ENCODE results near the gene AKAP12.

GRCh38 chr6:151385177-151385576 is 145.4 kb downstream of the AKAP12 start:
- TF ChIP-seq REST (IDR thresholded peaks at IDR 0.05; ENCODE audit: low read depth) (no peak), YY1 (IDR thresholded peaks at IDR 0.05; ENCODE audit: low read depth) (no peak), EP300 (IDR thresholded peaks at IDR 0.05; ENCODE audit: borderline replicate concordance) (no peak), TEAD4 (IDR thresholded peaks at IDR 0.05) (no peak), NFIC (IDR thresholded peaks at IDR 0.05) (no peak), TAF1 (IDR thresholded peaks at IDR 0.05; ENCODE audit: low read depth) (no peak), CREB1 (IDR thresholded peaks at IDR 0.05; ENCODE audit: low read depth) (no peak), FOXM1 (IDR thresholded peaks at IDR 0.05; ENCODE audit: borderline replicate concordance, low read depth) (no peak), RAD21 (IDR thresholded peaks at IDR 0.05; ENCODE audit: low read depth) (no peak), EGR1 (IDR thresholded peaks at IDR 0.05) (no peak), ZBTB7A (IDR thresholded peaks at IDR 0.05; ENCODE audit: low read depth) (no peak)
- TF ChIP-seq, protein P1, sequence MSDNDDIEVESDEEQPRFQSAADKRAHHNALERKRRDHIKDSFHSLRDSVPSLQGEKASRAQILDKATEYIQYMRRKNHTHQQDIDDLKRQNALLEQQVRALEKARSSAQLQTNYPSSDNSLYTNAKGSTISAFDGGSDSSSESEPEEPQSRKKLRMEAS (IDR thresholded peaks at IDR 0.05) = no peak
